IPS-18c (cell line): Measurements from ENCODE around the gene CAPN5.
"Not testable (repeated sequence)": the region's sequence is repeated elsewhere in the genome, so short reads cannot be mapped to it uniquely, and the experiment has no call there.

Source experiments
- H3K4me3 ChIP-seq: 2 replicates; pipeline ENCODE4 v1.7.0; 2013; ENCODE audit warnings: low read depth, mild to moderate bottlenecking, low read length, moderate library complexity; ENCODE audit not compliant: insufficient read depth
- H3K9me3 ChIP-seq: one replicate; pipeline ENCODE4 v1.6.1; 2013; ENCODE audit warnings: mild to moderate bottlenecking, low read length, moderate library complexity; ENCODE audit not compliant: control insufficient read depth, insufficient read depth

CAPN5 gene

DNA sequence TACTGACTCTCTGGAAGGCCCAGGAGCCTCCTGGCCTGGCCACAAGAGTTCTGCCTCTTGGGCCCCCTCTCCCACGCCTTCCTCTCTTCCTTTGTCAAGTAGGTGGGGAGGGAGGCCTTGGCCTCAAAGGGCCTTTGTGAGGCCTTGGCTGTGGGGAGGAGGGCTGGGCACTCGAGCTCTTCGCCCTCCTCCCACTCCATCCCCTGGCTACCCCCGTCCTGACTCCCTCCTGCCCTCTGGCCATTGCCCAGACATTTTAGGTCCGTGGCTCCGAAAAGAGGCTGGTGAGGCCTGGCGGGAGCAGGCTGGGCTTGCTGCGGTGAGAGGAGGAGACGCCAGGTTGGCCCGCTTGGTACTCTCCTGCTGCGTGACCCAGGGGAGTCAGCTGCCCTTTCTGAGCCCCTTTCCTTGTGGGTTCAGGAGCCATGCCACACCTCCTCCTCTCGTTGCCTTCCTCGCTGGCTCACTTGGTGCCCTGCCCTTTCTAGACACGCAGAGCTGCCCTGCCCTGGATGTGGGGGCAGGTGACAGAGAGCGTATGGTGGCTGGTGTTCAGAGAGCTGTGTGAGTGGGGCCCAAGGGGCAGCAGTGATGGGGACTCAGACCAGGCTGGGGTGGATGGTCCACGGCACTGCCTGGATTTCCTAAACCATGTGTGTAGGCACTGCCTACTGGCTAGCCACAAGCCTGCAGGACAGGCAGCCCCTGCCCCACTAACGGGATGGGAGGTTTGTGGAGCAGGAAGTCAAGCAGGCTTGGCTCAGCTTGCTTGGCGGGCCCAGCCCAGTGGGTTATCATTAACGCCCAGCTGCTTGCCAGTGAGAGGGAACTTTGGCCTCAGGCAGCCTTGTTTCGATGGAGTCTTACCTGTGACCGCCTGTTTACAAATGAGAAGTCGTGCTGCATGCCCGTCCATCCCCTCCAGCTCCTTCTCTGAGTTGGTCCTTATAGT lies 20.0 kb downstream of the CAPN5 start:
- Histone ChIP-seq H3K9me3 (peaks cover 2% of the 10 kb centered on the region), H3K4me3 (no peak overlapping the region)

DNA sequence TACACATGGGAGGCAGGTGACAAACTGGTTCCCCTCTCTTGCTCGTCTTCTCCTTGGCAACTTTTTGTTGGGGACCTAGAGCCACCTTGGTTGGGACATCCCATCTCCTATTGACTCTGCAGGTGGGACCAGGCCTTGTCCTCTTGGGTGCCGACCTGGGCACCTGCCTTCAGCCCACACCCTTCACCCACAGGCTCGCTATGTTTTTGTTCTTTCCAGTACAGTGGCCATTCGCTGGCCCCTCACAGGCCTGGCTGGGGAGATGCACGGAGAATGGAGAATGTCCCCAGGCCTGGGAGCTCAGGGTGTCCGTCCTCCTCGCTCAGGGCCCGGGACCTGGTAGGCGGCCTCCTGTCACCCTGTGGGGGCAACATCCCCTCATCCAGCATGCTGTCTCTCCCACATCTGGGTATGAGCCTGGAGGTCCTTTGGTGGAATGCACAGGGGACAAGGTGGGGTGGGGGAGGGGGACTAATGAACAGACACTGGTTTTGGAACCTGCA lies 21.0 kb downstream of the CAPN5 start:
- Histone ChIP-seq H3K9me3 (peaks cover 2% of the 10 kb centered on the region), H3K4me3 (no peak overlapping the region)

DNA sequence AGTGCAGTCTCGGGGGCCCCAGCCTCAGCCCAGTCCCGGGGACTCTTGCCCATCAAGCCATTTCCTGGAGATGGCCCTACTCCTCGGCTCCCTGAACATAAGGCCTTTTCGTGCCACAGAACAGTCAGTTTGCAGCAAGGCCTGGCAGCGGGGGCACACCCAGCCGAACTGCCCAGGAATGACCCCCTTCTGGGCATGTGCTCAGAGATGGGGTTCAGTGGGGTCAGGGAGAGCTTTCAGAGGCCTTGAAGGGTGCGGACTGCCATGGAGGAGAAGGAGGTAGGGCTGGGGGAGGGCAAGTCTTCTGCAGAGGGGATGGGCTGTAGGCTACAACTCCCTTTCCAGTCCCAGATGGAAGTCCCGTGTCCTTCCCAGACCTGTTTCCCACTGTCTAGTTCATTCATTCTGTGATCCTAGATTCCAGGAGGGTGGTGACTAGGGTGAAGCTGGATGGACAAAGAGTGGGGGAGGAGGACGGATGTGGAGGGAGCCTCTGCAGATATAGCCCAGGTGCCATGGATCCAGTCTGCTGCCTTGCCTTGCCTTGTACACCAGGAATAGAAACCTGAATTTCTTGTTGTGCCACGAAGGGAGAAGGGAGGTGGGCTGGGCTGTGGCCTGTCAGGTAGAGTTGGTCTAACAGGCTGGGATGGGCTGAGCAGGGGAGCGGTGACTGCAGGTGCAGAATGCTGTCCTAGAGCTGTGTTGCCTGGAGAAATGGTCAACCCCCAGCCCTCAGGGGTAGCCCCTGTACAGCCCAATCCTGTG lies 21.6 kb downstream of the CAPN5 start:
- H3K4me3 ChIP-seq: no peak overlapping the region
- H3K9me3 ChIP-seq: peaks cover 2% of the 10 kb centered on the region

DNA sequence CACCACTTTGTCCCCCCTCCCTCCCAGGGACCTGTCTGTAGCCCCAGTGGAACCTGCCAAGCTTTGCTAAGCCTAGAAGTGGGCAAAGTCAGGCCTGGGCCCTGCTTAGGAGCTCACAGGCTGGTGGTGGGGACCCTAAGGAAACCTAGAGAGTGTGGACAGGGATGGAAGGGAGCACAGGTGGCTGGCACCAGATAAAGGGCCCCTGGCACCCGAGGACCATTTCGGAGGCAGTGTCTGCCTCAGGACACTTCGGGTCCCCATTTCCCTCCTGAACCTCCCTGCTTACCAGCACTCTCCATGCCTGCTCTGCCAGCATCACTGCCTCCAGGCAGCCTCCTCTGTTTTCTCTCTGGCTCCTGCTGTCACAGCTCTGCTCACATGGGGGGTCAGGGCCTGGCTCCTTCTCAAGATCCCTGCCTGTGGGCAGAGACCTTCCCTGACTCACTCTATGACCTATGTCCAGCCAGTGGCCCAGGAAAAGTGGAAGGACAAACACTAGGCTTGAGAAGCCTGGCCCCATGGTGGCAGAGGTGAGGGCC lies 22.3 kb downstream of the CAPN5 start:
- H3K9me3 ChIP-seq: peaks cover 2% of the 10 kb centered on the region
- H3K4me3 ChIP-seq: no peak overlapping the region

DNA sequence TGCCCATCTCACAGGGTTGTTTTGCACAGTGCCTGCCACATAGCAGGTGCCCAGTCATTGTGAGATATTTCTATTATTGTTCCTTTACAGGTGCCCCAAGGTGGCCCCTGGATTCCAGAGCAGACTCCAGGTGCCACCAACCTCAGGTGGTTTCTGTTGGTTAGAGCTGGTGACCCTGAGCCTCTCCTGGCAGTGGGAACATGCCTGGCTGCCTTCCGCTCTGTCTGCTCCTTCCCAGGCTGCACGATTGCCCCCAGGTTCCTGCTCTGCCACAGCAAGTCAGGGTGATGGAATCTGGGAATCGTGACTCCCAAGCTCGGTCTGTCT lies 23.2 kb downstream of the CAPN5 start:
- Histone ChIP-seq H3K9me3 (peaks cover 4% of the 10 kb centered on the region), H3K4me3 (no peak overlapping the region)

DNA sequence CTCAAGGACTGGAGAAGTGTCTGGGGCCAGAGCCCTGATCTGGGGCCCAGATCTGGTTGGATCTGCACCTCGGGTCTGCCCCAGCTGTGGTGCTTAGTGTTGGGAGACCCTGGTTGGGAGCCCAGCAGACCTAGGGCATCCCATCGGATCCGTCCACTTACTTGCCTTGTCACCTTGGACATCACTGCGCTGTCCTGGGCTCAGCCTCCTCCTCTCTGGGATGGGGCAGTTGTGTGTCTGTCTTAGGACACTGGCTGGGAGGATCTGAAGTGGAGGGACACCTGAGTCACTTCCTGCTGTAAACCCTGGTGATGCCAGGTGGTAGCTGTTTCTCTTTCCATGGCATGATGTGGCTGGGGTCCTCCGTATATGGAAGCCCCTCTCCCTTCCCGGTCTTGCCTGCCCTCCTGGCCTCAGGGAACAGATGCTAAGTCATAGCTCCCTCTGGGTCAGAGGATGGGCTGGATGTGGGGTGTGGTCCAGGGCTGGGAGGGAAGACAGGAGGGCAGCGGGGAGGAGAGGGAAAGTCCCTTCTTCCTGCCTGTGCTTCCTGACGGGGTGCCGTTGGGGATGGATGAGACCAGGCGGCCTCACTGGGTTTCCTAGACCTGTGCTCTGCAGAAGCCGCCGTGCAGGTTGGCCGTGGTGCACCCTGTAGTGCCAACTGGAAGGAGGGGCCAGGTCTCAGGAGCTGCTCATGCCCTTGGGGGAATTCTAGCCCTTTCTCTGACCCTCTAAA lies 23.8 kb downstream of the CAPN5 start:
- Histone ChIP-seq H3K4me3 (no peak overlapping the region), H3K9me3 (peaks cover 2% of the 10 kb centered on the region)

DNA sequence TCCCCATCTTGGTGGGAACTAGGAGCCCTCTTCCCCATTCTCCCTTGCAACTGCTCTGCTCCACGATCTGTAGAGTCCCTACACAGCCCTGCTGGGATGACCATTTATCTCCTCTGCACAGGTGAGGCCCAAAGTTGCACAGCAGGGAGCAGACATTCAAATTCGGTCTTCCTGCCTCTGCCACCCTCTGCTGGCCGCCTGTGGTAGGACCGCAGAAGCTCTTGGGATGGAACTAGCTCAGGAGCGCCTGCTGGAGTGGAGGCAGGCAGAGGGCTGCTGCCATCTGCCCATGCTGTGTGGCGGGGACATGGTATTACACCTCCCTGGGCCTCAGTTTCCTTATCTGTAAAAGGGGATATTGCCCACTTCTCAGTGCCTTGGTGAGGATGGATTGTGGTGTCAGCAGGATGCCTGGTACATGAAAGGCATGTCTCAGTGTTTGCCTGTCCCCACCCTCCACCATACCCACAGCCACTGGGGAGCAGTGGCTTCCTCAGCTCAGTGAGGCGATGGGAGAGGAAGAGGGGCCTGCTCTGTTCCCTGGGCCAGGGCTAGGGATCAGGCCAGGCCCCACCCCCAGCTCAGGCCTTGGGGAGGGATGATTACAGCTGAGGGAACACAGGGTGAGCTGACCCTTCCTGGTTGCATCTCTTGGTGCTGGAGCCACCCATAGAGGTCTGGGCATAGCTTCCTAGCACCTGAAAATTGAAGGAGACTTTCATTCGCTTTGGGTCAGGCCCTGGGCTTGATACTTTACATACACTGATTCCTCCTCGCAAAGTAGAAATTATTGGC lies 24.6 kb downstream of the CAPN5 start:
- H3K9me3 ChIP-seq: peaks cover 2% of the 10 kb centered on the region
- H3K4me3 ChIP-seq: no peak overlapping the region

DNA sequence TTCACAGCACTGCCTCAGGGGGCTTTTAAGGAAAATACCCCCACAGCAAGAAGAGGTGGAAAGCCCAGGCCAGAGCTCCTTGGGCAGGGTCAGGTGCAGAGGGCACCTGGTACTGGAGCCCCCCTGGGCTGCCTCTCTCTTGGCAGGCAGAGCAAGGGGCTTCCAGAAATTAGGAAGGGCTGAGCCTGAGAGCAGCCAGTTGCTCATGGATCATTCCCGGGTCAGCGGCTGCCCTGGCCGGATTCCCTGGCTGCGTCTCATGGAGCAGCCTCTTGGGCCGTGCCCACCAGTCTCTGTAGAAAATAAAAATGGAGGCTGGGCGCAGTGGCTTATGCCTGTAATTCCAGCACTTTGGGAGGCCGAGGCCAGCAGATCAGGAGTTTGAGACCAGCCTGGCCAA lies 25.6 kb downstream of the CAPN5 start:
- H3K9me3 ChIP-seq: peaks cover 4% of the 10 kb centered on the region
- H3K4me3 ChIP-seq: no peak overlapping the region

DNA sequence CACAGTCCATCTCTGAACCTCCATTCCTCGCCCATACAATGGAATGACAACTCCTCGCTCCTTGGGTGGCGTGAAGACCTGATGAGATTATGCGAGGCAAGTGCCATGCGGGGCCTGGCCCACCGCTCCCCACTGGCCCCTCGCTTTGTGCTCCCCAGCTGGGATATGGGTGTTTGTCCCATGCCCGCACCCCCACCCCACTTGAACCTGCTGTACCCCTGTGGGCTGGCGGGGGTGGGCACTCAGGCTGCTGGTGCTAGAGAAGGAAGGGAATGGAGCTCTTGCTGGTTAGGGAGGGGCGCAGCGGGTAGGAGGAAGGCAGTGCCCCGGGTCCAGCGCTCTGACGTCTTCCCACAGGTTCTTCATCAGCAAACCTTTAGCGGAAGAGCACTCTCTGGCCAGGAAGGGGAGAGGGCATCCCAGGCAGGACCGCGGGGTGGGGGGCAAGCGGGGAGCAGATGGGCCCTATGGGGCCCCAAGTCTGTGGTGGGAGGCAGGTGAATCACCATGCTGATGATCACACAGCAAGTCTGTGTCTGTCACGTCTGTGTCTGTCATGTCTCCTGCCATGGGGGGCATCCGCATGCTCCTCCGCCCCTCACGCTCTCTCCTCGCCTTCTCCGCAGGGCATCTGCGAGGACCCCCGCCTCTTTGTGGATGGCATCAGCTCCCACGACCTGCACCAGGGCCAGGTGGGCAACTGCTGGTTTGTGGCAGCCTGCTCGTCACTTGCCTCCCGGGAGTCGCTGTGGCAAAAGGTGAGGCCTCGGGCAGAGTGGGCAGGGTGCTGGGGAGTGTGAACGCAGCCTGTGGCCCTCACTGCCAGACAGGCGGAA lies 26.5 kb downstream of the CAPN5 start:
- no peak overlapping the region for H3K4me3 ChIP-seq

DNA sequence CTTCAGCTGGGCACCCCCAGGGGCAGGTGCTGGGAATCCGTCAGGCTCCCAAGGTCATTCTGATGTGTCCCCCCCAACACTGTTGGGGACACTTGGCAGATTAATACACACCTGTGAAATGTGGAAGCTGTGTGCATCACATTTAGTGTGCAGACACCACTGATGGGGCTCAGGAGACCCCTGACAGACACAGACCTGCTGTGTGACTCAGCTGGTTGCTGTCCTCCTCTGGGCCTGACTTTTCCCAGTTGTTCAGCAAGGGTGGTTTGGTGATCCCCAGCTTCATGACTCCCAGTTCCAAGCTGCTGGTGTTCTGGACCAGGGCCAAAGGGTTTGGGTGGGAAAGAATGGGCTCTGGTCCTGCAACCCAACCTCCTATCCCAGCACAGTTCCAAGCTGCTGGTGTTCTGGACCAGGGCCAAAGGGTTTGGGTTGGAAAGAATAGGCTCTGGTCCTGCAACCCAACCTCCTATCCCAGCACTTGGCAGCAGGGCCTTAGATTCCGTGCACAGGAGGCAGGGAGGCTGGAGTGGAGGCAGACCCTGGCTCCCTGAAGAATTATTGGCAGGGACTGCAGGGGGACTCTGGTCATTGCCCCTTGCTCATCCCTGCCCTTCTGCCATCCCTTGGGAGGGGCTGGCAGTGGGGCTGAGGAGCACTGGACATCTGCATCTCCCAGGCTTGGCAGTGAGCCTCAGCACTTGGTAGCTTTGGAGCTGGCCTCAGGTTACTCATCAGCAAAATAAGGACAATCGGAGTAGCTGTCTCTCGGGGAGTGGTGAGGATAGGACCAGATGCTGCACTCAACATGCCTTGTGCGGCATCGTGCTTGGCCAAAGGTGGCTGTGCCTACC lies 27.4 kb downstream of the CAPN5 start:
- Histone ChIP-seq H3K9me3 (peaks cover 4% of the 10 kb centered on the region), H3K4me3 (no peak overlapping the region)

More for the DNA sequence above, 26.5 kb downstream of the CAPN5 start:
- peaks cover 4% of the 10 kb centered on the region for H3K9me3 ChIP-seq

DNA sequence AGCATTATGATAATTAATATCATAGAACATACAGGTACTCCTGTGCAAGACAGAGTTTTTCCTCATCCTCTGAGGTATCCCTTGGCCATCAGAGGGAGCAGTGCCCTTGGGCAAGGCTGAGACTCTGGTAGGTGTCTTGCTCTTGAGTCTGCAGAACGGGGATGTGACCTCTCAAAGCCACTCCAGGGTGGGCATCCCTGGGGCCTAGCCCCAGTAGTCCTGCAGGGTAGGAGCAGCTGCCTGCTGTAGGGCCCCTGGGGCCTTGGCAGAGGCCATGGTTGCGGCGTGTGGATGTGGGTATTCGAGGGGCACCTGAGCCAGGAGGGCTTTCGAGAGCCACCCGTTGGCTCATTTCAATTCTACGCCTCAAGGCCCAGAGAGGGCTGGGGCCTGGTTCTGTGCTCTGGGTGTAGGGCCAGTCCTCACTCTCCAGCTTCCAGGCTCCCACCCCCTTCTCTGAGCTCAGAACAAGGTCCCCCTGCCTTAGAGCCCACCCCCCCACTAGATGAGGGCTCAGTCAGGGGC lies 28.1 kb downstream of the CAPN5 start:
- peaks cover 4% of the 10 kb centered on the region for H3K9me3 ChIP-seq
- no peak overlapping the region for H3K4me3 ChIP-seq

DNA sequence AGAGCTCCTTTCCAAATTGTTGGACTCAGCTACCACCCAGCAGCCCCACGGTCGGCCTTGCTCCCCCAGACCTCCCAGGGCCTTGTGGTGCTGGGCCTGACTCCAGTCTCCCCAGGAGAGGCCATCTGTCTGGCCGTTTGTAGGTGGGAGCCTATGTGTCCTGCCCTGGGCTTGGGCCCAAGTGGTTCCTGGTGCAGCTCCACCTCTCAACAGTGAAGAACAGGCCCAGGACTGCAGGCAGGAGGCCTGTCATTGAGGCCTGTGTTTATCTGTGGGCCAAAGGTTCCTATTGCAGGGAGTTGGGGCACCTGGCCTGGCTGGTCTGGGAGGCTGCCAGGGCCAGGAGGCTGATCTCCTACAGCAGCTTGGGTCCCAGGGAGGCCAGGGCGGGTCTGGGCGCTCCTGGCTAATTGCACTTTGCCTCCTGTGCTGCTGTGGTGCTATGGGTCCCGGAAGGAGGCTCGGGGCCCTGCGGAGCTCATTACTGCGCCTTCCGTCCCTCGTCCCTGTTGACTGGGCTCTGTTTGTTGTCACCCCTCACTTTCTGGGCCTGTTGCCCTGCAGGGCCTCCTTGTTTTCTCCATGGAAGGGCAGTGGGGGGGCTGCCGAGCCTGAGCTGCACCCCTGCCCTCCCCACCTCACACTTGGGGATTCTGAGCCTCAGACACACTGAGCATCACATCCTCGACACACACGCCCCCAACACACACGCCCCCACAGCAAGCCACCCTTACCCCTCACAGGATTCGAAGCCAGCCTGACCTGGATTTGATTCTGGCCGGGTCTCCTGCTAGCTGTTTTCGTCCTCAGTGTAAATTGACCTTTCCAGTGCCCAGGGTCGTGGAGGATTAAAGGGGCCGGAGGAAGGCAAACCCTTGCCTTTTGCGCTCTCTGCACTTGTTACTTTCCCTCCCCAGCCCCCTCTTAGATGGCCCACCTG lies 29.1 kb downstream of the CAPN5 start:
- Histone ChIP-seq H3K9me3 (peaks cover 4% of the 10 kb centered on the region), H3K4me3 (no peak overlapping the region)

DNA sequence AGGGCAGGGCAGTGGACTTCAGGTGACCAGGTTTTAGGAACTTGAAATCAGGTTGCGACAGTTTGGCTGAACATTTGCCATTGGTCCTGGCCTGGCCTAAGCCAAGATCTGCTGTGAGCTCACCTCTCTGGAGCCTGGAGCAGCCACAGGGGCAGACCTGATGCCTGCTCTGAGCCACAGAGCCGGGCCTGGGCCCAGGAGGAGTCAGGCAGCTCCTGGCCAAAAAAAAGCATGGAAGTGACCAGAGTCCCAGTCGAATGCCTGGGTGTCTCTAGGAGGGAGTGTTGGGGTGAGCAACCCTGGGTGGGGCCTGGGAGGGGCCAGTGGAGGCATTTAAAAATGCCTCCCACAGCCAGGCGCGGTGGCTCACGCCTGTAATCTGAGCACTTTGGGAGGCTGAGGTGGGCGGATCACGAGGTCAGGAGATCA lies 29.8 kb downstream of the CAPN5 start:
- Histone ChIP-seq H3K9me3 (peaks cover 4% of the 10 kb centered on the region), H3K4me3 (no peak overlapping the region)

DNA sequence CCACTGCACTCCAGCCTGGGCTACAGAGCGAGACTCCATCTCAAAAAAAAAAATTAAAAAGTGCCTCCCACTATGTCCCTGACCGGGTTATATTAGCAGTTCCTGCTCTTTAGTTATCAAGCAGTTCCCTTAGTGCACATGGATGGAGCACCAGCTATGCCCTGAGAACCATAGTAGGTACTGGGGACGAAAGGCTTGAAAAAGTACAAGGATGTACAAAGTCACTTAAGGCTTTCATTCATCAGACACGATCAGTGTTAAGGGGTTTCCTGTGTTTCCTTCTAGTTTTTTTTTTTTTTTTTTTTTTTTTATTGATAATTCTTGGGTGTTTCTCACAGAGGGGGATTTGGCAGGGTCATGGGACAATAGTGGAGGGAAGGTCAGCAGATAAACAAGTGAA lies 30.4 kb downstream of the CAPN5 start:
- H3K9me3 ChIP-seq, H3K4me3 ChIP-seq: not testable (repeated sequence)
